HG02763 (cell line): ENCODE results near the gene DYNLRB2.

ENCODE experiments used
- ATAC-seq: cut with Tn5 transposase; IDR thresholded peaks from one replicate; pipeline ENCODE4 v1.9.1; 2021; ENCODE audit warnings: mild to moderate bottlenecking, moderate library complexity; ENCODE audit not compliant: unreplicated experiment

The DYNLRB2 gene

GRCh38 chr16:80596507-80597207 is 55.9 kb downstream of the DYNLRB2 start:
- ATAC-seq: no peak

GRCh38 chr16:80599466-80599865 is 58.7 kb downstream of the DYNLRB2 start:
- no peak for ATAC-seq
